SK-N-SH treated with all-trans-retinoic acid at 6 μM for 48 hours (cell line): ENCODE measurements around the gene RALGAPA1.

ENCODE experiments used
- ARNTL ChIP-seq: fragments of 450-650 bp; formaldehyde crosslinking; IDR thresholded peaks from 2 replicates; pipeline ENCODE4 v1.5.0; 2020; ENCODE audit warnings: low read depth, mild to moderate bottlenecking, moderate library complexity, borderline replicate concordance
- ISL1 ChIP-seq: fragments of 250-450 bp; sonication (Bioruptor Pico); IDR thresholded peaks from 2 replicates; pipeline ENCODE4 v2.1.2; 2022; ENCODE audit warnings: mild to moderate bottlenecking, moderate library complexity
- RARB ChIP-seq: fragments of 250-450 bp; sonication (Bioruptor Pico); IDR thresholded peaks from 2 replicates; pipeline ENCODE4 v1.8.0; 2021; ENCODE audit warnings: mild to moderate bottlenecking, moderate library complexity
- ZFP30 ChIP-seq: fragments of 450-650 bp; formaldehyde crosslinking; IDR thresholded peaks from 2 replicates; pipeline ENCODE4 v1.5.0; 2022; ENCODE audit warnings: mild to moderate bottlenecking, moderate library complexity
- ZNF8 ChIP-seq: fragments of 450-650 bp; formaldehyde crosslinking; IDR thresholded peaks from 2 replicates; pipeline ENCODE4 v1.5.0; 2020; ENCODE audit warnings: mild to moderate bottlenecking, moderate library complexity
- TF ChIP-seq, protein P1 (sequence below): fragments of 250-450 bp; sonication (Bioruptor Pico); IDR thresholded peaks from 2 replicates; pipeline ENCODE4 v1.8.0; 2020; ENCODE audit warnings: mild to moderate bottlenecking, moderate library complexity, borderline replicate concordance
- TF ChIP-seq, protein P2 (sequence below): fragments of 250-450 bp; sonication (Bioruptor Pico); IDR thresholded peaks from 2 replicates; pipeline ENCODE4 v1.5.1; 2021; ENCODE audit warnings: mild to moderate bottlenecking, moderate library complexity
- TF ChIP-seq, protein P3 (sequence below): fragments of 250-450 bp; sonication (Bioruptor Pico); IDR thresholded peaks from 2 replicates; pipeline ENCODE4 v1.5.0; 2020; ENCODE audit warnings: mild to moderate bottlenecking, moderate library complexity

DNA sequence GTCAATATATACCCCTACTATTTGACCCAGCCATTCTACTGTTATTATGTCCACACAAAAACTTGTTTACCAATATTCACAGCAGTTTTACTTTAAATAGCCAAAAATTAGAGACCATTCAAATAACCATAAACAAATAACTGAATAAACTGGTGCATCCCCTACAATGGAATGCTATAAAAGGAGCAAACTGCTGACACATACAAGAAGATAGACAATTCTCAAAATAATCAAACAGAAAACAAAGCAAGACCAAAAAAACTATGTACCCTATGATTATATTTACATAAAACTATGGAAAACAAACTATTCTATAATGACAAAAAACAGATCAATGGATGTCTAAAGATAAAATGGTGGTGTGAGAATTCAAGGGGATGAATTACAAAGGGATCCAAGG, 54.4 kb downstream of the RALGAPA1 start:
- no peak for TF ChIP-seq ZNF8 (CRISPR knock-in tag)
- TF ChIP-seq RARB (CRISPR knock-in tag), result no peak
- TF ChIP-seq, protein P1, sequence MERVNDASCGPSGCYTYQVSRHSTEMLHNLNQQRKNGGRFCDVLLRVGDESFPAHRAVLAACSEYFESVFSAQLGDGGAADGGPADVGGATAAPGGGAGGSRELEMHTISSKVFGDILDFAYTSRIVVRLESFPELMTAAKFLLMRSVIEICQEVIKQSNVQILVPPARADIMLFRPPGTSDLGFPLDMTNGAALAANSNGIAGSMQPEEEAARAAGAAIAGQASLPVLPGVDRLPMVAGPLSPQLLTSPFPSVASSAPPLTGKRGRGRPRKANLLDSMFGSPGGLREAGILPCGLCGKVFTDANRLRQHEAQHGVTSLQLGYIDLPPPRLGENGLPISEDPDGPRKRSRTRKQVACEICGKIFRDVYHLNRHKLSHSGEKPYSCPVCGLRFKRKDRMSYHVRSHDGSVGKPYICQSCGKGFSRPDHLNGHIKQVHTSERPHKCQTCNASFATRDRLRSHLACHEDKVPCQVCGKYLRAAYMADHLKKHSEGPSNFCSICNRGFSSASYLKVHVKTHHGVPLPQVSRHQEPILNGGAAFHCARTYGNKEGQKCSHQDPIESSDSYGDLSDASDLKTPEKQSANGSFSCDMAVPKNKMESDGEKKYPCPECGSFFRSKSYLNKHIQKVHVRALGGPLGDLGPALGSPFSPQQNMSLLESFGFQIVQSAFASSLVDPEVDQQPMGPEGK, result no peak
- TF ChIP-seq, protein P2, sequence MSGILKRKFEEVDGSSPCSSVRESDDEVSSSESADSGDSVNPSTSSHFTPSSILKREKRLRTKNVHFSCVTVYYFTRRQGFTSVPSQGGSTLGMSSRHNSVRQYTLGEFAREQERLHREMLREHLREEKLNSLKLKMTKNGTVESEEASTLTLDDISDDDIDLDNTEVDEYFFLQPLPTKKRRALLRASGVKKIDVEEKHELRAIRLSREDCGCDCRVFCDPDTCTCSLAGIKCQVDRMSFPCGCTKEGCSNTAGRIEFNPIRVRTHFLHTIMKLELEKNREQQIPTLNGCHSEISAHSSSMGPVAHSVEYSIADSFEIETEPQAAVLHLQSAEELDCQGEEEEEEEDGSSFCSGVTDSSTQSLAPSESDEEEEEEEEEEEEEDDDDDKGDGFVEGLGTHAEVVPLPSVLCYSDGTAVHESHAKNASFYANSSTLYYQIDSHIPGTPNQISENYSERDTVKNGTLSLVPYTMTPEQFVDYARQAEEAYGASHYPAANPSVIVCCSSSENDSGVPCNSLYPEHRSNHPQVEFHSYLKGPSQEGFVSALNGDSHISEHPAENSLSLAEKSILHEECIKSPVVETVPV (CRISPR knock-in tag), result no peak
- no peak for TF ChIP-seq ZFP30
- no peak for TF ChIP-seq ARNTL (CRISPR knock-in tag)
- TF ChIP-seq, protein P3, sequence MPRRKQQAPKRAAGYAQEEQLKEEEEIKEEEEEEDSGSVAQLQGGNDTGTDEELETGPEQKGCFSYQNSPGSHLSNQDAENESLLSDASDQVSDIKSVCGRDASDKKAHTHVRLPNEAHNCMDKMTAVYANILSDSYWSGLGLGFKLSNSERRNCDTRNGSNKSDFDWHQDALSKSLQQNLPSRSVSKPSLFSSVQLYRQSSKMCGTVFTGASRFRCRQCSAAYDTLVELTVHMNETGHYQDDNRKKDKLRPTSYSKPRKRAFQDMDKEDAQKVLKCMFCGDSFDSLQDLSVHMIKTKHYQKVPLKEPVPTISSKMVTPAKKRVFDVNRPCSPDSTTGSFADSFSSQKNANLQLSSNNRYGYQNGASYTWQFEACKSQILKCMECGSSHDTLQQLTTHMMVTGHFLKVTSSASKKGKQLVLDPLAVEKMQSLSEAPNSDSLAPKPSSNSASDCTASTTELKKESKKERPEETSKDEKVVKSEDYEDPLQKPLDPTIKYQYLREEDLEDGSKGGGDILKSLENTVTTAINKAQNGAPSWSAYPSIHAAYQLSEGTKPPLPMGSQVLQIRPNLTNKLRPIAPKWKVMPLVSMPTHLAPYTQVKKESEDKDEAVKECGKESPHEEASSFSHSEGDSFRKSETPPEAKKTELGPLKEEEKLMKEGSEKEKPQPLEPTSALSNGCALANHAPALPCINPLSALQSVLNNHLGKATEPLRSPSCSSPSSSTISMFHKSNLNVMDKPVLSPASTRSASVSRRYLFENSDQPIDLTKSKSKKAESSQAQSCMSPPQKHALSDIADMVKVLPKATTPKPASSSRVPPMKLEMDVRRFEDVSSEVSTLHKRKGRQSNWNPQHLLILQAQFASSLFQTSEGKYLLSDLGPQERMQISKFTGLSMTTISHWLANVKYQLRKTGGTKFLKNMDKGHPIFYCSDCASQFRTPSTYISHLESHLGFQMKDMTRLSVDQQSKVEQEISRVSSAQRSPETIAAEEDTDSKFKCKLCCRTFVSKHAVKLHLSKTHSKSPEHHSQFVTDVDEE (CRISPR knock-in tag), result no peak
- TF ChIP-seq ISL1 (CRISPR knock-in tag), result no peak
